GM18868 (cell line): Measurements from ENCODE around the gene SMTN.
"Not testable (repeated sequence)": the region's sequence is repeated elsewhere in the genome, so short reads cannot be mapped to it uniquely, and the experiment has no call there.

Experiments
- ATAC-seq: cut with Tn5 transposase; IDR thresholded peaks from one replicate; pipeline ENCODE4 v1.9.1; 2021; ENCODE audit warnings: mild to moderate bottlenecking, moderate library complexity; ENCODE audit not compliant: unreplicated experiment

Gene SMTN

GRCh38 chr22:31103111-31103510, 22.0 kb downstream of the SMTN start:
- ATAC-seq: no peak

DNA sequence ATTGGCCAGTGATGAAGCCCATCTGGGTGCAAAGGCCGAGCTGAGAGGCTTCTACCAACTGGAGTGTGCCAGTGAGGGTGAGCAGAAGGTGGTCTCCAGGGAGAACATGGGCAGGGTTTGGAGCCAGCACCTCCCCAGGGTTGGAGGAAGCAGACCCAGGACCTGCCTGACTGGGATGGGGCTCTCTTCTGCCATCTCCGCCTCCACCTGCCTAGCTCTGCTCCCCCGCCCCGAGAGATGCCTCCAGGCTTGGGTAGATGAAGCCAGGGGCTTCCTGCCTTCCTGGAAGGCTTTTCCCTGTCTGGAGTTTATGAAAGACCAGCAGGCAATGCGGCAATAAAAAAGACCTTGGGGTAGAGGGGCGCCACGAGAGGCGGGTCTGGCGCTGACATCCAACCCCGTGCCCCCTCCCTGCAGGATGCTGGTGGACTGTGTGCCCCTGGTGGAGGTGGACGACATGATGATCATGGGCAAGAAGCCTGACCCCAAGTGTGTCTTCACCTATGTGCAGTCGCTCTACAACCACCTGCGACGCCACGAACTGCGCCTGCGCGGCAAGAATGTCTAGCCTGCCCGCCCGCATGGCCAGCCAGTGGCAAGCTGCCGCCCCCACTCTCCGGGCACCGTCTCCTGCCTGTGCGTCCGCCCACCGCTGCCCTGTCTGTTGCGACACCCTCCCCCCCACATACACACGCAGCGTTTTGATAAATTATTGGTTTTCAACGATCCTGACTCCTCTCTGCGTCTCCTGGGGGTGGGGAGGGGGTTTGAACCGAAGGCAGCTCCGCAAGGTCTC, 23.0 kb downstream of the SMTN start:
- ATAC-seq: no peak

- no peak for ATAC-seq
These were observed 23.8 kb downstream of the SMTN start for GRCh38 chr22:31104869-31105268.

DNA sequence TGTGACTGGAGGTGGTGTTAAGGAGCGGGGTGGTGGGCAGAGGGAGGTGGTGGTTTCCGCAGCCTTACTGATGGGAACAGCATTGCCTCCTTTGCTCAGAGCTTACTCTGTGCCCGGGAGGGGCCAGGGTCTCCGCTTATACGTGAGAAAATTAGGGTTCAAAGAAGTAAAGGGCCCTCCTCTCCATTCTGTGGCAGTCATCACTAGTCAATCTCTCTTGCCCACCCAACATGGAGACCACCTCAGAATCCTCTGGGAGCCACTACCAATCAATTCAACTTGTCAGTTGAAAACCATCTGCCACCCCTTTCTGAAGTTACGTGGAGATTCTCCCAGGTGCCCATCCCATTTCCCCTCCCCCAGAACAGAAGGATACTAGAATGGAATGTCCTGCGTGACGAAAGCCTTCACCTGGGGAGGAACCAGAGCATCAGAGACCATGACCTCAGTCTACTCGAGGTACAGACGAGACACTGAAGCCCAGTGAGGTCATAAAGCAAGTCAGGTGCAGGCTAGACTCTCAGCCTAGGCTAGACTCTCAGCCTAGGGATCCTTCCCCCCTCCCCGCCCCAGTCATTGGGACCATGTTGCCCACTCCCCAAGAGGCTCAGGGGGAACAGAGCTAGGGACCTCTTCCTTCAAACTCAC, 24.3 kb downstream of the SMTN start:
- no peak for ATAC-seq

DNA sequence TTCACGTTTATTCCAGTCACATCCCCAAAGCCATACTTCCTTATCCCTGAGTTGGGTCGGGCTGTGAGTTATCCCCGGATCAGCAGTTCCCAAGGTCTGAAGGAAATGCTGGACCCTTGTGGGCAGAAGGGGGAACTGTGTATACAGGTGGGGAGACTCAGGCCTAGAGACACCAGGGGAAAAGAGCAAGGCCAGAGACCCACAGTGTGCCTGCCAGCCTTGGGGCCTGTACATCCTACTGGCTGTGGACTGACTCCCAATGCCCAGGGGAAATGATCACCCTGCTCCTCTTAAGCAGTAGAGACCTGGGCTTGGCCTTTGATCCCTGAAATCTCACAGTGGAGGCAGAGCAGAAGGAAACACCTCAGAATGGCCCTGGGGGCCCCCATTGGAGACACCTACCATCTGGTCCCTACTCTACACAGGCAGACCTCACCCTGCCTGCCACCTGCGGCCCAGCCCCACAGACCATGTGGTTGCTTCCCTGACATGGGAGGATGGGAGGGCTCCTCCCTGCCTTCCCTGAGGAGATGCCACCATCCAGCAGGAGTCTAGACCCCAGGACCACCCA, 25.0 kb downstream of the SMTN start:
- ATAC-seq: no peak

GRCh38 chr22:31106731-31107177, 25.6 kb downstream of the SMTN start:
- no peak for ATAC-seq

DNA sequence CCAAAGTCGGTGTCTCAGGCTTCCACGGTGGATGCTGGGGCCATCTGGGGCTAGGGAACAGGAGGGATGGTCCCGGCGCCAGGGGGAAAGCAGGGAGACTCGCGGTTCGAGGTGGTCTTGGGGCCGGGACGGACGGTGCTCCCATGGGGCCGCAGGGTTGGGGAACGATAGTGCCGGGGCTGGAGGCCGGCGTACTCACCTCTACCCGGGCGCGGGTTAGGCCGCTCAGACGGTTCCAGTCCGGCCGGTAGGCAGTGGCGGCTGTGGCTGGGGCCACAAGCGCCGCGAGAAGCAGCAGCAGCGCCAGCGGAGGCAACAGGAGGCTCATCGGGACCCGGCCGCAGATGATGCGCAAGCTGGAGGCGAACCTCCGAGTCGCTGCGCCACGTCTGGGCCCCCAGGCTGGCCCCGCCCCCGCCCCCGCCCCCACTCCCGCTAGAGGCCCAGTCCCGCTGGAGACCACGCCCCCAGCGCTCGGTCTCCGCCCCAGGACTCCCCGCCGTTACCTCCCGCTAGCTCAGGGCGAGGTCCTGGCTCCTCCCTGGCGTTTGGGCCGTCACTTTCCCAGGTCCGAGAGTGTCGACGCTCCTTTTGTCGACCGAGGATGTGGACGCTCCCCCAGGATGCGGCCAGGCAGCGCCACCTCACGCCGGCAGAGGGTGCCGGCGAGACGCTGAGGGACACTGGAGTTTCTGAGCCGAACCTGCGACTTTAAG, 26.2 kb downstream of the SMTN start, which contains the start of gene SELENOM:
Gene SELENOM (minus strand): TSS at position 391 of the 716 bp plus-strand sequence. CDS start 63 bp downstream, at position 328.
- peak; percentile 86 for ATAC-seq

DNA sequence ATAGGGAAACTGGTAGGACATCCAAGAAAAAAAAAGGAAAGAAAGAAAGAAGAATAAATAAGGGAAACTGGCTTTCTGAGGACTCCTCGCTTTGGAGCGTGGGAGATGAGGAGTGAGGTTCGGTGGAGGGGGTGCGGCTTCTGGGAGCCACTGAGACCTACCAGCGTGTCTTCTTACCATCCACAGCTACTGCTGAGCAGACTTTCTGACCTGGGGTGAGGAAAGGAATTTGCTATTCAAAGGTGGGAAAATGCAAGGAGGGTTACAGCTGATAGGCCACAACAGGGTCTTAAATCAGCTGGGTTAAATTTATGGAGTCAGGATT, 26.7 kb downstream of the SMTN start:
- no peak for ATAC-seq

DNA sequence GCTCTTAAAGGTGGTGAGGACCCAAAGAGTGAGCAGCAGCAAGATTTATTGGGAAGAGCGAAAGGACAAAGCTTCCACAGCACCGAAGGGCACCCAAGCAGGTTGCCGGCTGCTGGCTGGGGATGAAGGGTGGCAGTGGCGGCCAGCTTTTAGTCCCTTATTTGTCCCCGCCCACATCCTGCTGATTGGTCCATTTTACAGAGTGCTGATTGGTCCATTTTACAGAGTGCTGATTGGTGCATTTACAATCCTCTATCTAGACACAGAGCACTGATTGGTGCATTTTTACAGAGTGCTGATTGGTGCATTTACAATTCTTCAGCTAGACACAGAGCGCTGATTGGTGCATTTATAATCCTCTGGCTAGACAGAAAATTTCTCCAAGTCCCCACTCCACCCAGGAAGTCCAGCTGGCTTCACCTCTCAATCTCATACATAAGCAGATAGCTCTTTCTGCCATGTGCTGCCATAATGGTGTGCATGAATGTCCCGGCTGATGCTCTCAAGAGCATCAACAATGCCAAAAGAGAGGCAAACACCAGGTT, 31.5 kb downstream of the SMTN start:
- not testable (repeated sequence) for ATAC-seq

- ATAC-seq: no peak
These were observed 37.1 kb downstream of the SMTN start for GRCh38 chr22:31118046-31118820.

DNA sequence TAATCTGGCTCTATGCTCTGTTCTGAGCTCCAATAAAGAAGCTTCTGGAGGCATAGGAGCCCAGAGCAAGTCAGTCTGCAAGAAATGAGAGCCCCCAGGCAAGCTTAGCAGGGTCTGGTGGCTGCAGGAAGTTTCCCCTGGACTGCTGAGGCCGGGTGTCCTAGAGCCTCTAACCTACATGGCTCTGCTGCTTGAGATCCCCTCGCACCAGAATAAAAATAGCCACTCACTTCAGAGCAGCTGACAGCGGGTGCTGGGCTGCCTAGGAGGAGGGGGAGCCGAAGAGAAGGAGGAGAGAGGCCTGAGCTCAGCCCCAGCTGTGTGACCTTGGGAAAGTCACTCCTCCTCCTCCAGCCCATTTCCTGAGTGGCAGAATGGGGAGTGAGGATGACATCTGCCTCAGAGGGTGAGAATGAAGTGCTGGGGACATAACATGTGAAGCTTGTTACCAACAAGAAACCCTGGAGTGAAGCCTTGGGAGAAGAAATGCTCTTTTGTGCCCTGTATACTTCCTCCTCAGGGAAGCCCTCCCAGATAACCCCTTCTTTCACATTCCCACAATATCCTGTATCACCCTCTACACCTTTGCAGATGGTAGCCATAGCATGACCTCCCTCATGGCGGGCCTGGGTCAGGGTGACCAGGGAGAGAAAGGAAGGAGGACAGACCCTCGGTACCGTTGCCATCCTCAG, 38.1 kb downstream of the SMTN start:
- no peak for ATAC-seq

GRCh38 chr22:31120230-31120629, 39.1 kb downstream of the SMTN start:
- ATAC-seq: no peak

DNA sequence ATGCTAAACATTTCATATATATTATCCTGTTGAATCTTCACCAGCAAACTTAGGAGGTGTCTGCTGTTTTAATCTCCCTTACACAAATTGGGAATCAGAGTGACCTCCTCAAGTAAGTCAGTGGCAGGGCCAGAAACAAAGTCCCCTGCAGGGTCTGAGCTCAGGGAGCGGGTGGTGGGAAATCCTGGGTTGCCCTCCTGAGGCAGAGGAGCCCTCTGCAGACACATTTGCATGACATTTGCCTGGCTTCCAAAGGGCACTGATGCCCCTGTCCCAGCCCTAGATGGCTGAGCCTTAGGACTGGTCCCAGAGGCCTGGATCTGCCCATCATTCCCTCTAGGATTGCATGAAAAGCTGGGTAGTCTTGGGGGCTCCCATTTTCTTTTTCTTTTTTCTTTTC, 39.5 kb downstream of the SMTN start:
- ATAC-seq: no peak

DNA sequence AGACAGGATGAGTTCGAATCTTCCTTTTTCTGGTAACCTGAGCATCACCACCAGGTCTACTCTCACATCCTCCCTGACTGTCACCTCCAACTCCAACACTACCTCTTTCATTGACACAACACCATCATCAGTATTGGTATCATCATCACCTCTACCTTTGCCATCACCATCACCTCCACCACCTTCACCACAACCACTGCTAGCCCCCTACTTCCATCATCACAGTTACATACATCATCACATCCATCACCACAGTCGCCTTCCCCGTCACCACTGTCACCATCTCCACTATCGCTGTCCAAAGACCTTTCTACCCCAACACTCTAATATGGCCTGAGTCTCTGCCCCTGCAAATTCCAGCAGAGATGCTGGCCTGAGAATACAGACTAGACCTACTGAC, 40.3 kb downstream of the SMTN start:
- ATAC-seq: no peak

GRCh38 chr22:31122196-31122531, 41.0 kb downstream of the SMTN start:
- no peak for ATAC-seq

DNA sequence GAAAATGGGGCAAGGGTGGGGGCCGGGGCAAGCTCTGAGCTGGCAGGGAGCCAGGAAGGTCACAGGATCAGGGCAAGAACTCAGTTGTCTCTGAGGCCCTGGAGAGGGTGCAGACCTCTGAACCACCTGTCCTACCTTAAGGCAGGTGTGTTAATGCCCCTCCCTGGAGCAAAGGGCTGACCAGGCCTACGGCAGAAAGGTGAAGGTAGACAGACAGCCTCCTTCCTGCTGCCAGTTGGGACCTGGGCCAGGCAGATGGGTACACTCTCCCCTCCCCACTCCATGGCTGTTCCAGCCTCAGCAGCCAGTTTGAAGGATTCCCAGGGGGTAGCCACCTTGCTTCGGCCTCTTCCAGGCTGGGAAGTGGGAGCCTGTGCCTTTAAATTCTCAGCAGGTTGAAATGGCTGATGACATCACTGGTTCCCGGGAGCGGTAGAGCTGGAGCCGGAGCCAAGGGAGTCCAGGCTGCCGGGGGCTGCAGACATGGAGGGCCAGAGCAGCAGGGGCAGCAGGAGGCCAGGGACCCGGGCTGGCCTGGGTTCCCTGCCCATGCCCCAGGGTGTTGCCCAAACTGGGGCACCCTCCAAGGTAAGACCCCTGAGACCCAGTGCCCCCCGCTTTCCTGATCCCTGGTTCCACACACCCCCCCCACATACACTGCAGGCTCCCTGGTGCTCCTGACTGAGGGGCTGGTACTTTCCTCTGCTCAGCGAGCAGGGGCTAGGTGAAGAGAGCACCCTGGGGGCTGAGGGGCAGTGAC, 41.6 kb downstream of the SMTN start, which contains the start of gene INPP5J:
Gene INPP5J (plus strand): TSS at position 435 of the 760 bp plus-strand sequence. CDS start 49 bp downstream, at position 484.
- no peak for ATAC-seq

- no peak for ATAC-seq
These were observed 42.1 kb downstream of the SMTN start for GRCh38 chr22:31123292-31123602.

GRCh38 chr22:31124290-31124689, 43.2 kb downstream of the SMTN start:
- no peak for ATAC-seq

GRCh38 chr22:31124811-31125465, 43.8 kb downstream of the SMTN start:
- ATAC-seq: no peak
